OCI-LY1 (cell line): ENCODE results near the gene AEN.

Source experiments
- CTCF ChIP-seq: fragments of 200-600 bp; sonication (generic), shearing (Covaris generic); IDR thresholded peaks from 2 replicates; pipeline ENCODE4 v1.5.1; 2017; ENCODE audit warnings: mild to moderate bottlenecking, antibody characterized with exemption, low read length, moderate library complexity, mixed read lengths
- EZH2 ChIP-seq: fragments of 200-600 bp; sonication (generic), shearing (Covaris generic); IDR thresholded peaks from 2 replicates; pipeline ENCODE4 v1.8.0; 2017; ENCODE audit warnings: borderline replicate concordance, mixed run types, mild to moderate bottlenecking, antibody characterized with exemption, low read length, moderate library complexity, mixed read lengths

DNA sequence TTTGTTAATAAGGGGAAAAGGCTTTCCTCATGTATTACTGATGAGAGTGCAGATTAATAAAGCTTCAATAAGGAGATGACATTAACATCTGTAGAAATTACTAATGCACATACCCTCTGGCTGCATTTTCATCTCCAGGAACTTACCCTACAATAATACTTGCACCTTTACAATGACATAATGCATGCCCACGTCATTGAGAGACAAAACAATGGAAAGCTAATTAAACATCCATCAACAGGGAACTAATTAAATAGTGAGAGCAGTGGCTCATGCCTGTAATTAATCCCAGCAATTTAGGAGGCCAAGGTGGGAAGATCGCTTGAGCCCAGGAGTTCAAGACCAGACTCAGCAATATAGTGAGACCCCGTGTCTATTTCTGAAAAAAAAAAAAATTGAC lies 41.8 kb upstream of the AEN start:
- TF ChIP-seq CTCF, result no peak
- TF ChIP-seq EZH2, result no peak
